Measurements from ENCODE around the gene FBXO24. TPM values are rescaled to one million over a fixed set of nuclear protein-coding genes. Genes with fewer than 3 reads are reported as not detected.

Gene FBXO24
- total and polyA plus RNA-seq, 9 of the 15 experiments (the other 6 are each of a cell fraction or from before 2014, with no cell fraction given): 0.17 to 0.95 (median 0.50) TPM

GRCh38 chr7:100538654-100539435 is 47.3 kb upstream of the FBXO24 start, which contains the start of gene AGFG2:
Gene AGFG2, plus strand, starts transcription at chr7:100539203. Its CDS starts 144 bp downstream, at chr7:100539347.
- no peaks in the 10 kb centered on the region for H3K9me3 ChIP-seq (replicated peaks; ENCODE audit: control insufficient read depth, insufficient read depth, low read depth, low read length)
- no peaks in the 10 kb centered on the region for H3K9me1 ChIP-seq (ENCODE audit: control insufficient read depth, insufficient read depth, low read length)
- no peaks in the 10 kb centered on the region; the same call in 1 of the 2 replicates for H4K20me1 ChIP-seq (replicated peaks; ENCODE audit: control insufficient read depth, insufficient read depth, low read length)
- no peaks in the 10 kb centered on the region; the same call in 2 of the 3 replicates for H3K36me3 ChIP-seq (ENCODE audit: control insufficient read depth, insufficient read depth, low read length)
- H3K9ac ChIP-seq (ENCODE audit: insufficient read depth in 1 of 2, low read depth in 2 of 2, low read length in 2 of 2): peak within 1 kb of the TSS; percentile 80 to 92
- no TSS peak for BruUV-seq (replicated peaks)
- H3K27ac ChIP-seq (ENCODE audit: extremely low read depth, low read depth, low read length): peak within 1 kb of the TSS; percentile 84
- peak within 1 kb of the TSS; percentile 93 for H3K4me2 ChIP-seq (ENCODE audit: insufficient read depth, low read length)
- peak within 1 kb of the TSS; percentile 91 for H2AFZ ChIP-seq (ENCODE audit: low read depth, low read length)
- H3K4me3 ChIP-seq: peak within 1 kb of the TSS; percentile 87
- intact Hi-C loops (cut with micrococcal nuclease) (loop anchor here (2.0 to 5.0 kb wide), 2 partner anchors 28 to 37 kb away; no protein-coding TSS in a partner anchor), in situ Hi-C loops (cut with MboI) (no loop called here)
- WGBS (ENCODE audit: insufficient coverage, low coverage, missing lambda C conversion rate): under 1% methylated on average over 60 of the region's 60 CpGs
- ChIA-PET CTCF (ENCODE audit: low intra/inter-chr PET ratio) (interaction anchor here (0.7 kb wide), 1 partner anchor 56 kb away, joined by 3 read pairs; no protein-coding TSS in a partner anchor), POLR2A (interaction anchor here (0.6 to 1.7 kb wide), 12 partner anchors 9 to 124 kb away, joined by 3 to 6 read pairs (median 4); partner anchors contain the start of genes FBXO24, LRCH4, MOSPD3 and TSC22D4)
- peaks cover 34% of the 10 kb centered on the region for H3K79me2 ChIP-seq (ENCODE audit: control insufficient read depth, insufficient read depth, low read length)
- peak; percentile 99 for FAIRE-seq
- no peaks in the 10 kb centered on the region for H3K27me3 ChIP-seq (ENCODE audit: control insufficient read depth in 2 of 2, insufficient read depth in 2 of 2, low read length in 2 of 2)
- H3K4me1 ChIP-seq (replicated peaks in 1 of 2; ENCODE audit: control insufficient read depth in 2 of 2, insufficient read depth in 2 of 2, low read length in 2 of 2): peaks cover 34 to 37% of the 10 kb centered on the region in 2 experiments
- ATAC-seq: peak; percentile 97
- peak; percentile 99 to 100 (median 100) for DNase-seq (ENCODE audit: extremely low read depth in 1 of 4, low spot score in 3 of 4)
- TF ChIP-seq ZNF408 (CRISPR knock-in tag; IDR thresholded peaks at IDR 0.05; ENCODE audit: low read depth) (no peak), ZNF384 (IDR thresholded peaks at IDR 0.05; ENCODE audit: low read depth, low read length) (no peak), ZNF639 (CRISPR knock-in tag; conservative IDR thresholded peaks at IDR 0.05 in 1 of 2, IDR thresholded peaks at IDR 0.05 in 1 of 2) (no peak), TBP (optimal IDR thresholded peaks at IDR 0.05; ENCODE audit: low read depth, low read length) (peak; percentile 70), BACH1 (tag; IDR thresholded peaks at IDR 0.05) (no peak), ETV1 (tag; conservative IDR thresholded peaks at IDR 0.05; ENCODE audit: low read depth) (no peak), MYBL2 (IDR thresholded peaks at IDR 0.05; ENCODE audit: low read depth) (peak; percentile 80), MYBL2 (CRISPR knock-in tag; IDR thresholded peaks at IDR 0.05; ENCODE audit: borderline replicate concordance) (no peak), ZNF77 (CRISPR knock-in tag; IDR thresholded peaks at IDR 0.05) (no peak), ZNF395 (CRISPR knock-in tag; IDR thresholded peaks at IDR 0.05) (peak; percentile 58; the same call in 1 of the 2 replicates), ARID1B (IDR thresholded peaks at IDR 0.05) (no peak), ERF (CRISPR knock-in tag; IDR thresholded peaks at IDR 0.05) (no peak), BRD9 (IDR thresholded peaks at IDR 0.05; ENCODE audit: low read depth, partially characterized antibody) (peak; percentile 12), SMC3 (conservative IDR thresholded peaks at IDR 0.05; ENCODE audit: insufficient read depth, low read depth, low read length) (no peak), ZNF324 (CRISPR knock-in tag; IDR thresholded peaks at IDR 0.05) (no peak), KDM2B (CRISPR knock-in tag; IDR thresholded peaks at IDR 0.05) (peak; percentile 75; the same call in 1 of the 2 replicates), TCF7 (IDR thresholded peaks at IDR 0.05; ENCODE audit: borderline replicate concordance) (peak; percentile 67), TAF15 (IDR thresholded peaks at IDR 0.05; ENCODE audit: low read depth, low read length) (no peak), FOXK2 (conservative IDR thresholded peaks at IDR 0.05 in 1 of 2, IDR thresholded peaks at IDR 0.05 in 1 of 2; ENCODE audit: low read depth in 2 of 2) (peak in 1 of 2 experiments; percentile 65; a peak in 1 of 4 replicates), RBM34 (IDR thresholded peaks at IDR 0.05; ENCODE audit: borderline replicate concordance, insufficient read depth, low read length) (no peak)
